Heart right ventricle (tissue), 16 donors: ENCODE data around the gene EPN1. TPM values are rescaled to one million over a fixed set of nuclear protein-coding genes. Genes with fewer than 3 reads are reported as not detected.

Source experiments
- ATAC-seq, 8 donors: fragments of 200-7000 bp; cut with Tn5 transposase; one replicate each; pipeline ENCODE4 v1.9.1; 2020; ENCODE audit warnings: mild to moderate bottlenecking in 8 of 8, moderate library complexity in 8 of 8, moderate number of reproducible peaks in 1 of 8
- DNase-seq, 2 donors: peaks; one replicate each; pipeline ENCODE4 v3.0.0-alpha.2; 2020
- H3K27ac ChIP-seq, 10 donors: fragments of 200-600 bp; sonication (generic) in 2 of 10; one replicate each; pipeline versions ENCODE4 v1.5.0 to v1.8.0; 2020 to 2022; ENCODE audit warnings: mild to moderate bottlenecking in 3 of 10
- H3K27me3 ChIP-seq, 7 donors: fragments of 200-600 bp; one replicate each; pipeline ENCODE4 v1.8.0; 2021 to 2022; ENCODE audit warnings: mild to moderate bottlenecking in 2 of 7
- H3K36me3 ChIP-seq, 9 donors: fragments of 200-600 bp; sonication (generic) in 1 of 9; one replicate each; pipeline versions ENCODE4 v1.5.0 to v1.8.0; 2020 to 2022; ENCODE audit warnings: mild to moderate bottlenecking in 2 of 9
- H3K4me1 ChIP-seq, 9 donors: fragments of 200-600 bp; sonication (generic) in 1 of 9; one replicate each; pipeline versions ENCODE4 v1.5.0 to v1.8.0; 2020 to 2022; ENCODE audit warnings: mild to moderate bottlenecking in 4 of 9
- H3K4me3 ChIP-seq, 10 donors: fragments of 200-600 bp; sonication (generic) in 2 of 10; one replicate each; pipeline versions ENCODE4 v1.5.0 to v1.8.0; 2020 to 2022; ENCODE audit warnings: mild to moderate bottlenecking in 7 of 10, moderate library complexity in 2 of 10
- H3K9me3 ChIP-seq, 11 donors: fragments of 200-600 bp in 10 of 11; sonication (generic) in 2 of 11; one replicate each; pipeline versions ENCODE4 v1.5.0 to v1.8.0; 2013 to 2022; ENCODE audit warnings: mild to moderate bottlenecking in 2 of 11, control low read depth in 1 of 11, moderate library complexity in 1 of 11
- CTCF ChIP-seq, 9 donors: fragments of 200-600 bp; sonication (generic) in 2 of 9; IDR thresholded peaks; one replicate each; pipeline versions ENCODE4 v1.5.0 to v1.8.0; 2021 to 2022; ENCODE audit warnings: antibody characterized with exemption in 9 of 9, mild to moderate bottlenecking in 5 of 9, moderate library complexity in 1 of 9
- WGBS, 2 donors: extraction: QIAGEN DNeasy Blood & Tissue Kit; methylation state at CpG; one replicate each; pipeline ENCODE4 v1.1.7; 2013; ENCODE audit warnings: inconsistent platforms in 1 of 2; 5-methylcytosine and 5-hydroxymethylcytosine counted together
- intact Hi-C, 10 donors: fragments of 100-400 bp; cut with DNase I; formaldehyde crosslinking; loops; one replicate each; pipeline versions ENCODE4 v1.11.1 to v1.14.2; 2022
- polyA plus RNA-seq, 2 donors: library from polyadenylated mRNA; stranded (reverse); fragments of 200-250 nt; gene quantifications; one replicate each; pipeline ENCODE4 v1.2.3, GENCODE V29; 2013
- total RNA-seq, 10 donors: library from RNA; stranded (reverse); fragmentation: NEBNext Ultra II Directional in 3 of 10; extraction: Animal tissue kit (Norgen Biotek cat#: 25700) in 3 of 10; gene quantifications; one replicate each; pipeline versions ENCODE4 v1.2.1 to v1.2.4, GENCODE V29; 2021 to 2023
- donor health status: Arrhythmogenic right ventricular cardiomyopathy.
- donor health status: ischemic (EF 13 %, LVEDD 7.1; RV severe dilation, severe dysfunction).
- donor health status: healthy with polysubstance abuse.
- donor health status: DM: no; HTN: yes; CAD: no.
- donor health status: DM: no; HTN: no; CAD: no.
- donor health status: ischemic (EF 25% LVEDD 6.9; RV normal size, moderate dysfunction).
- donor health status: ischemic (EF 25% LVEDD 5.7; RV mildly dilated, moderate dysfunction).
- donor health status: healthy.
- donor health status: DM: yes; HTN: yes; CAD: no.
- donor health status: Ischemic cardiomyopathy.
- donor health status: ischemic (EF 35%, LVEDD 5.7; RV mildly dilated, moderate dysfunction).
- donor health status: nonischemic (EF 11% LVEDD 7.7; RV severe dilation, severe dysfunction).
- donor health status: DM: yes; HTN: yes; CAD: no.
- donor health status: PGD.
- donor health status: ischemic (EF 29% LVEDD 5.4; RV normal size, mild dysfunction).
- donor health status: nonischemic (EF 23%, LVEDD 6.1; RV moderate dilation, normal function).

The EPN1 gene
- total and polyA plus RNA-seq, 12 donors = 127 to 305 (median 138) TPM

GRCh38 chr19:55680339-55681130 lies 5.5 kb downstream of the EPN1 start:
- H3K27ac ChIP-seq = peak overlapping the region in 1 of 10 donors; percentile 3
- TF ChIP-seq CTCF (IDR thresholded peaks at IDR 0.05) = no peak
- H3K9me3 ChIP-seq = no peaks in the 10 kb centered on the region
- ATAC-seq (no peak), DNase-seq (no peak)
- peaks cover 13 to 63% (median 51%) of the 10 kb centered on the region in 9 donors for H3K4me1 ChIP-seq
- H3K4me3 ChIP-seq = no peak overlapping the region
- intact Hi-C loops = no loop called here
- WGBS, 2 donors = 87 to 92% methylated on average over 20 of the region's 20 CpGs
- peaks cover 0 to 86% (median 40%) of the 10 kb centered on the region in 9 donors for H3K36me3 ChIP-seq
- no peaks in the 10 kb centered on the region for H3K27me3 ChIP-seq

GRCh38 chr19:55681131-55682092 lies 6.4 kb downstream of the EPN1 start:
- Histone ChIP-seq H3K36me3 (peaks cover 0 to 95% (median 48%) of the 10 kb centered on the region in 9 donors), H3K4me1 (peaks cover 13 to 63% (median 42%) of the 10 kb centered on the region in 9 donors)

GRCh38 chr19:55683449-55684261 lies 8.6 kb downstream of the EPN1 start:
- TF ChIP-seq CTCF (IDR thresholded peaks at IDR 0.05) = no peak
- H3K9me3 ChIP-seq = no peaks in the 10 kb centered on the region
- no peaks in the 10 kb centered on the region for H3K27me3 ChIP-seq
- H3K36me3 ChIP-seq = peaks cover 0 to 99% (median 45%) of the 10 kb centered on the region in 9 donors
- H3K4me1 ChIP-seq = peaks cover 0 to 50% (median 22%) of the 10 kb centered on the region in 9 donors
- 90 to 91% methylated on average over 22 of the region's 22 CpGs for WGBS, 2 donors
- no peak overlapping the region for H3K27ac ChIP-seq
- DNase-seq = no peak
- intact Hi-C loops = no loop called here
- H3K4me3 ChIP-seq = no peak overlapping the region
- ATAC-seq = no peak

More at GRCh38 chr19:55681131-55682092, 6.4 kb downstream of the EPN1 start:
- no peak for ATAC-seq
- DNase-seq = no peak
- H3K9me3 ChIP-seq = no peaks in the 10 kb centered on the region
- 85 to 87% methylated on average over 9 of the region's 9 CpGs for WGBS, 2 donors
- no peak for TF ChIP-seq CTCF (IDR thresholded peaks at IDR 0.05)
- H3K27me3 ChIP-seq = no peaks in the 10 kb centered on the region
- intact Hi-C loops = no loop called here
- no peak overlapping the region for H3K4me3 ChIP-seq
- H3K27ac ChIP-seq = peak overlapping the region in 1 of 10 donors; percentile 3
